HG02763 (cell line): ENCODE measurements around the gene LACRT.
"Not testable (repeated sequence)": the region's sequence is repeated elsewhere in the genome, so short reads cannot be mapped to it uniquely, and the experiment has no call there.

Experiments
- ATAC-seq: cut with Tn5 transposase; IDR thresholded peaks from one replicate; pipeline ENCODE4 v1.9.1; 2021; ENCODE audit warnings: mild to moderate bottlenecking, moderate library complexity; ENCODE audit not compliant: unreplicated experiment

The LACRT gene

GRCh38 chr12:54641089-54641488 is 6.4 kb upstream of the LACRT start:
- ATAC-seq = no peak

GRCh38 chr12:54639112-54639511 is 4.4 kb upstream of the LACRT start:
- not testable (repeated sequence) for ATAC-seq

GRCh38 chr12:54631988-54632728 is 2.5 kb downstream of the LACRT start:
- no peak for ATAC-seq

GRCh38 chr12:54631551-54631950 is 3.1 kb downstream of the LACRT start:
- ATAC-seq = no peak

GRCh38 chr12:54629925-54630324 is 4.8 kb downstream of the LACRT start:
- no peak for ATAC-seq

- no peak for ATAC-seq
Observed at GRCh38 chr12:54628186-54628846, 6.4 kb downstream of the LACRT start.

GRCh38 chr12:54627304-54627703 is 7.4 kb downstream of the LACRT start:
- no peak for ATAC-seq

- no peak for ATAC-seq
Observed at GRCh38 chr12:54625598-54625997, 9.1 kb downstream of the LACRT start.

- ATAC-seq = no peak
Observed at GRCh38 chr12:54624315-54625279, 10.1 kb downstream of the LACRT start.

- no peak for ATAC-seq
Observed at GRCh38 chr12:54622463-54623183, 12.1 kb downstream of the LACRT start.

GRCh38 chr12:54616933-54617680 is 17.6 kb downstream of the LACRT start:
- ATAC-seq = no peak

- no peak for ATAC-seq
Observed at GRCh38 chr12:54612225-54612750, 22.4 kb downstream of the LACRT start.

GRCh38 chr12:54611715-54612149 is 23.0 kb downstream of the LACRT start:
- ATAC-seq = no peak

GRCh38 chr12:54608769-54609168 is 25.9 kb downstream of the LACRT start:
- ATAC-seq = no peak

- no peak for ATAC-seq
Observed at GRCh38 chr12:54608156-54608555, 26.5 kb downstream of the LACRT start.

GRCh38 chr12:54606556-54606955 is 28.1 kb downstream of the LACRT start:
- no peak for ATAC-seq

GRCh38 chr12:54605138-54605970 is 29.3 kb downstream of the LACRT start:
- no peak for ATAC-seq

GRCh38 chr12:54604436-54604835 is 30.3 kb downstream of the LACRT start:
- no peak for ATAC-seq

- ATAC-seq = no peak
Observed at GRCh38 chr12:54603872-54604271, 30.8 kb downstream of the LACRT start.
